Stimulated activated CD4-positive, alpha-beta T cell treated with anti-CD3 and anti-CD28 coated beads, Interleukin-12 subunit alpha, Interleukin-12 subunit beta, amount 100 ng/mL, for 48 hours (primary cell): ENCODE data around the gene CBARP.

Experiments
- DNase-seq, 3 donors: peaks; one replicate each; pipeline ENCODE4 v3.0.0-alpha.2; 2020; ENCODE audit warnings: low read depth in 2 of 3, low spot score in 1 of 3

The CBARP gene

GRCh38 chr19:1229056-1229923 lies 8.5 kb downstream of the CBARP start:
- no peak for DNase-seq

DNA sequence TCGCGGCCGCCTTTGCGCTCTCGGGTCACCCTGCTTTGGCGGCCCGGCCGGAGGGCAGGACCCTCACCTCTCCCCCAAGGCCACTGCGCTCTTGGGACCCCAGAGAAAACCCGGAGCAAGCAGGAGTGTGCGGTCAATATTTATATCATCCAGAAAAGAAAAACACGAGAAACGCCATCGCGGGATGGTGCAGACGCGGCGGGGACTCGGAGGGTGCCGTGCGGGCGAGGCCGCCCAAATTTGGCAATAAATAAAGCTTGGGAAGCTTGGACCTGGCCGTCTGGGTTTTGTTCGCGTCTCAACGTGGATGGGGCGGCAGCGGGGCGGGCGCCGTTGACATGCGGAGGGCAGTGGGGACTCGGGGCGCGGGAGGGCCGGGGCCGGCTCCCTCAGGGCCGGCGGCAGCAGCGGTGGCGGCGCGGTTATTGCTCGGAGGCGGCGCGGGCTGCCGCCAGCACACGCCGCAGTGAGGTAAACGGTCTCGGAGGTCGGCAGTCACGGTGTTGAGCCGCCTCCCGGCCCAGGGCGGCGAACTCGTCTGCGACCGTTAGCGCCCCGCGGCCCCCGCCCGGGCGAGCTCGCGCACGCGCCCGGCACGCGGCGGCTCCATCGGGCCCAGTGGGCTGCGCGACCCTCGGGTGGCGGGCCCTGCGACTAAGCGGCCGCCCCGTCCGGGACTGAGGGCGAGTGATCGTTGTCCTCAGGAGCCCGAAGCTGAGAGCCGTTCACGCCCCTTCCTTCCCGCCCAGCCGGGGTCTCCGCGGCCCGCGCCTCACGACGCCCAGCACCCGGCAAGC lies 9.4 kb downstream of the CBARP start:
- no peak for DNase-seq

DNA sequence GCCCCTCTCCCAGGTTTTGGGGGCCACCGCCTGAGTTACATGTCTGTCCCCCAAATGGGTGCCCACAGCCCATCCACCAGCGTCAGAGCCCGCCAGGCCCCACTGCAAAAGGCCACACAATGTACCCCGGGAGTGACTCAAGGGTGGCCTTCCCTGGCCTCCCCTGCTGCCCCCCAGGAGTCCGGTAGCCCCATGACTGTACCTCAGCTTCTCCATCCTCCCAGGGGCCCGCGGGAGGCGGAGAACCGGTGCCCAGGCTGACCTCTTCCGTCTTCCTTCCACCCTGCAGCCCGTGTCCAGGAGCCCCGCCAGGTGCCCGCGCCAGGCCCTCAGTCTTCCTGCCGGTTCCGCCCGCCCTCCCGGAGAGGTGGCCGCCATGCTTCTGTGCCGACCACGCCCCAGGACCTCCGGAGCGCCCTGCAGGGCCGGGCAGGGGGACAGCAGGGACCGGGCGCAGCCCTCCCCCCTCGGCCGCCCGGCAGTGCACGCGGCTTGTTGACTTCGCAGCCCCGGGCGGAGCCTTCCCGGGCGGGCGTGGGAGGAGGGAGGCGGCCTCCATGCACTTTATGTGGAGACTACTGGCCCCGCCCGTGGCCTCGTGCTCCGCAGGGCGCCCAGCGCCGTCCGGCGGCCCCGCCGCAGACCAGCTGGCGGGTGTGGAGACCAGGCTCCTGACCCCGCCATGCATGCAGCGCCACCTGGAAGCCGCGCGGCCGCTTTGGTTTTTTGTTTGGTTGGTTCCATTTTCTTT lies 10.3 kb downstream of the CBARP start:
- no peak for DNase-seq

- DNase-seq = no peak
Measured at GRCh38 chr19:1226522-1227303, 11.1 kb downstream of the CBARP start.

DNA sequence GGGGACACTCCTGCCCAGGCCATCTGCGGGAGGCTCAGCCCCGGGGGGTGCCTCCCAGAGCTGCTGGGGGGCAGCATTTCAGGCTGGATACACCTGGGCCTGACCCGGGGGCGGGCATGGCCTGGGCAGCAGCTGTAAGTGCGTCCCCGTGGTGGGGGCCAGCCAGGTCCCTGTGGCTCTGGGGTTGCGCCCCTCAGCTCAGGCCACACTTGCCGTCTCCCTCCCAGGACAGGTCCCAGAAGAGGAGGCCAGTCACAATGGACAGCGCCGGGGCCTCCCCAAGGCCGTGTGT lies 11.6 kb downstream of the CBARP start:
- no peak for DNase-seq

- DNase-seq = no peak
Measured at GRCh38 chr19:1225440-1226226, 12.2 kb downstream of the CBARP start.

GRCh38 chr19:1224847-1225246 lies 13.0 kb downstream of the CBARP start:
- DNase-seq = no peak

GRCh38 chr19:1224047-1224825 lies 13.6 kb downstream of the CBARP start:
- no peak for DNase-seq

DNA sequence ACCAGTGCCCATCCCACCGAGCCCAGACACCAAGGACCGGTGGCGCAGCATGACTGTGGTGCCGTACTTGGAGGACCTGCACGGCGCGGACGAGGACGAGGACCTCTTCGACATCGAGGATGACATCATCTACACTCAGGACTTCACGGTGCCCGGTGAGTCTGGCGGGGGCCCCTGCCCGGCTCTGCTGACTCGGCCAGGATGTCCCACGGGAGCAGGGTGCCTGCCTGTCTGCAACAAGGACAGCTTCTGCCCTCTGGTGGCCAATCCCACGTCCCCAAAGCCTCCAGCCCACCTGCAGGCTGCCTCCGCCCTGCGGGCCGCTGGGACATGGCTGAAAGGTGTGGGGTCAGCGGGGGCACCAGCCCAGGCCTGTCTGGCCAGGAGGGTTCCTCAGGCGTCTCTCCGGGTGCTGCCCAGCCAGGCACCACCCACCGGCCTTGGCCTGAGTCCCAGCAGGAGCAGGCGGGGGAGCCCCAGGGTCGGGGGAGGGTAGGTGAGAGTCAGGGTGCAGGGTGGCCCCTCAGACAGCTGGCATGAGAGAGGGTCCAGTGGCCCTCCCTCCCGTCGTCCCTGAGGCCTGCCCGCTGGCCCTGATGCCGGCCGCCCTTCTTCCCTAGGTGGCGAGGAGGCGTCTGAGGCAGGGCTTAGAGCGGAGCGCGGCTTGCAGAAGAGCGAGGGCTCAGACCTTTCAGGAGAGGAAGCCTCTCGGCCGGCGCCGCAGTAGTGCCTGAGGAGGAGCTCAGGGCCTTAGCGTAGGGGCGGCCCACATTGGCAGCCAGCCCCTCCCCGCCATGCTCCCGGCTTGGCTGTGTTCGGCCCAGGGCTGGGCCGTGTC lies 14.6 kb downstream of the CBARP start:
- DNase-seq = no peak

DNA sequence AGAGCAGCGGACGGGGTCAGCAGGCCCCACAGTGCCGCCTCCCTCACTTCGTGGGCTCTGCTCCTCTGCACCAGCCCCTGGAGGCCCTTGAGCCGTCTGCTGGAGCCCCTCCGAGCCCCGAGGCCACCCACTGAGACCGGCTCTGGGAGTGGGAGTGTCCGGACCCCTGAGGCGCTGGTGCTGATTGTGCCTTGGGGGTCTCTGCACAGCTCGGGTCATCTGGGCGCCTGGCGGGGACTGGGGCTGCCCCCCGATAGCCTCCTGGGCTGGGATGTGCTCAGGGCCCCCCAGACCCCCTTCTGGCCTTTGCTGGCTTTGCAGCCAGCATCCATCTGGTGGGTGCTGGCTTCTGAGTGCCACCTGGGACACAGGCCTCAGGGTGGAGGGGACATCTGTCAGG lies 15.4 kb downstream of the CBARP start:
- no peak for DNase-seq

- DNase-seq = no peak
Measured at GRCh38 chr19:1221904-1222255, 15.9 kb downstream of the CBARP start.

- no peak for DNase-seq
Measured at GRCh38 chr19:1220976-1221903, 16.6 kb downstream of the CBARP start.

- no peak for DNase-seq
Measured at GRCh38 chr19:1220477-1220930, 17.3 kb downstream of the CBARP start.

DNA sequence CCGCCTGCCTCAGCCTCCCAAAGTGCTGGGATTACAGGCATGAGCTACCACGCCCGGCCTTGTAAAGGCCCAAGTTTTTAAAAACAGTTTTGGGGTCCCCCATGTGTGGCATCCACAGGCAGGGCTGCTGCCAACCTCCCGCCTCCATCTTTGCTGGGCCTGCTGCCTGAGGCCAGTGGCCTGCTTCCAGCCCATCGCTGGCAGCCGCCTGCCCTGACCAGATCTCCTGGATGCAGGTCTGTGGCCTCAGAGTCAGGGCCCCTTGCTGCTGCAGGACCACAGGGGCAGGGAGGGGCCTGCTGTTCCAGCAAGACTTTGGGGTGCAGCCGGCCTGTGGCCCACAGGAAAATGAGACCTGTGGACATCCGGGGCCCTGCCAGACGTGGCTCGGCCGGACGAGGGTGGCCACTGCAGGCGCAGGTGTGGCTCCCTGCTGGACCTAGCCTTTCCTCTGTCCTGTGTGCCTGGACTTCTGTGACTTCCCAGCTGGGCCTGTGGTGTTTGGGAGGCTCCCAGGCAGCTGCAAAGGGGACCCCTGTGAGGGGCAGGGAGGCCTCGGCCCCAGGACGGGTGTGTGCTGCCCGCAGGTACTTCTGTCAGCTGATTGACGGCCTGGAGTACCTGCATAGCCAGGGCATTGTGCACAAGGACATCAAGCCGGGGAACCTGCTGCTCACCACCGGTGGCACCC lies 17.9 kb downstream of the CBARP start:
- no peak for DNase-seq

GRCh38 chr19:1218751-1219567 lies 18.8 kb downstream of the CBARP start:
- DNase-seq = no peak

DNA sequence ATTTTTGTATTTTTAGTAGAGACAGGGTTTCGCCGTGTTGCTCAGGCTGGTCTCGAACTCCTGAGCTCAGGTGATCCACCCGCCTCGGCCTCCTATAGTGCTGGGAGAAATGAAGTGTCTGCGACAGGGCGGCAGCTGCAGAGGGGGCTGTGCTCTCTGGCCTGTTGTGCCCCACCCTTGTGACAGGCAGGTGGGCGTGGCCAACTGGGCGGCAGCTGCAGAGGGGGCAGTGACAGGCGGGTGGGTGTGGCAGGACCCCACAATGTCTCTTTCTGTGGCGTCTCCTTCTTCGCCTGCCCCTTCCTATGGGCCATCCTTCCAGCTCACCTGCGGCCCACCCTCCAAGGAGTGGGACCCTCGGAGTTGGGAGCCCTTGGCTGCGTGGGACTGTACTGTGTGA lies 20.4 kb downstream of the CBARP start:
- no peak for DNase-seq
